Mesenchymal stem cell (in vitro differentiated cells and primary cell): ENCODE measurements around the gene FAM43B.

Experiments
- DNase-seq: peaks from one replicate; pipeline ENCODE4 v3.0.0-alpha.2; 2013
- H2AFZ ChIP-seq: one replicate; pipeline ENCODE4 v1.6.1; 2013; ENCODE audit warnings: low read depth, mild to moderate bottlenecking, control low read depth, inconsistent platforms, low read length, moderate library complexity
- H2AK5ac ChIP-seq: 2 replicates; pipeline ENCODE4 v1.6.1; 2013; ENCODE audit warnings: low read length, moderate library complexity, mild to moderate bottlenecking, inconsistent platforms; ENCODE audit not compliant: severe bottlenecking
- H2BK120ac ChIP-seq: one replicate; pipeline ENCODE4 v1.6.1; 2013; ENCODE audit warnings: low read depth, mild to moderate bottlenecking, inconsistent platforms, low read length, moderate library complexity
- H2BK12ac ChIP-seq, 2 experiments: one replicate each; pipeline ENCODE4 v1.6.1; 2013; ENCODE audit warnings: inconsistent platforms in 2 of 2, low read length in 2 of 2, mild to moderate bottlenecking in 2 of 2, moderate library complexity in 2 of 2, control low read depth in 1 of 2
- H2BK15ac ChIP-seq: one replicate; pipeline ENCODE4 v1.6.1; 2013; ENCODE audit warnings: mild to moderate bottlenecking, low read depth, inconsistent platforms; ENCODE audit not compliant: poor library complexity, severe bottlenecking
- H2BK5ac ChIP-seq: 2 replicates; pipeline ENCODE4 v1.6.1; 2013; ENCODE audit warnings: low read depth, mild to moderate bottlenecking, low read length, control low read depth, inconsistent platforms; ENCODE audit not compliant: poor library complexity, severe bottlenecking
- H3K14ac ChIP-seq, 2 experiments: one replicate each; pipeline ENCODE4 v1.6.1; 2013; ENCODE audit warnings: inconsistent platforms in 2 of 2, low read length in 2 of 2, control low read depth in 1 of 2, mild to moderate bottlenecking in 1 of 2, moderate library complexity in 1 of 2
- H3K18ac ChIP-seq, 2 experiments: one replicate each; pipeline ENCODE4 v1.6.1; 2013; ENCODE audit warnings: inconsistent platforms in 2 of 2, low read length in 2 of 2, control low read depth in 1 of 2, low read depth in 1 of 2, mild to moderate bottlenecking in 1 of 2
- H3K23ac ChIP-seq, 2 experiments: one replicate each; pipeline ENCODE4 v1.6.1; 2013; ENCODE audit warnings: inconsistent platforms in 2 of 2, low read length in 2 of 2, mild to moderate bottlenecking in 2 of 2, moderate library complexity in 2 of 2, control low read depth in 1 of 2
- H3K27ac ChIP-seq: 2 replicates; pipeline ENCODE4 v1.5.1; 2013; ENCODE audit warnings: mild to moderate bottlenecking, moderate library complexity, low read length, control low read depth, inconsistent platforms; ENCODE audit not compliant: poor library complexity, severe bottlenecking
- H3K27me3 ChIP-seq, 2 experiments: 2 replicates each; pipeline versions ENCODE4 v1.6.1 to v1.7.0; 2013; ENCODE audit warnings: low read length in 2 of 2, mild to moderate bottlenecking in 2 of 2, moderate library complexity in 2 of 2, control low read depth in 1 of 2, inconsistent platforms in 1 of 2; ENCODE audit not compliant: control insufficient read depth in 1 of 2, insufficient read depth in 1 of 2
- H3K36me3 ChIP-seq, 2 experiments: 2 replicates each; pipeline versions ENCODE4 v1.6.1 to v1.7.0; 2013; ENCODE audit warnings: low read length in 2 of 2, control low read depth in 1 of 2, inconsistent platforms in 1 of 2, low read depth in 1 of 2, mild to moderate bottlenecking in 1 of 2; ENCODE audit not compliant: insufficient read depth in 2 of 2, control insufficient read depth in 1 of 2
- H3K4ac ChIP-seq, 2 experiments: one replicate each; pipeline ENCODE4 v1.6.1; 2013; ENCODE audit warnings: inconsistent platforms in 2 of 2, low read length in 2 of 2, mild to moderate bottlenecking in 2 of 2, moderate library complexity in 2 of 2, control low read depth in 1 of 2, low read depth in 1 of 2
- H3K4me1 ChIP-seq: 2 replicates; pipeline ENCODE4 v1.6.1; 2013; ENCODE audit warnings: low read depth, low read length, control low read depth; ENCODE audit not compliant: control insufficient read depth, insufficient read depth
- H3K4me2 ChIP-seq: 2 replicates; pipeline ENCODE4 v1.6.1; 2013; ENCODE audit warnings: low read length, mild to moderate bottlenecking, inconsistent platforms; ENCODE audit not compliant: poor library complexity, severe bottlenecking
- H3K4me3 ChIP-seq, 2 experiments: 2 replicates each; pipeline versions ENCODE4 v1.5.1 to v1.7.0; 2013; ENCODE audit warnings: low read length in 2 of 2, mild to moderate bottlenecking in 2 of 2, control low read depth in 1 of 2, low read depth in 1 of 2; ENCODE audit not compliant: insufficient read depth in 1 of 2
- H3K79me1 ChIP-seq: replicated peaks from 2 replicates; pipeline ENCODE4 v1.6.1; 2013; ENCODE audit warnings: mild to moderate bottlenecking, control low read depth, low read length, inconsistent platforms; ENCODE audit not compliant: poor library complexity, severe bottlenecking
- H3K9ac ChIP-seq: 2 replicates; pipeline ENCODE4 v1.7.0; 2013; ENCODE audit warnings: mild to moderate bottlenecking, low read length, moderate library complexity
- H3K9me3 ChIP-seq: 2 replicates; pipeline ENCODE4 v1.7.0; 2013; ENCODE audit warnings: mild to moderate bottlenecking, low read length; ENCODE audit not compliant: control insufficient read depth
- H4K8ac ChIP-seq: one replicate; pipeline ENCODE4 v1.6.1; 2013; ENCODE audit warnings: inconsistent platforms, mild to moderate bottlenecking, low read length, moderate library complexity
- H4K91ac ChIP-seq: one replicate; pipeline ENCODE4 v1.6.1; 2013; ENCODE audit warnings: mild to moderate bottlenecking, low read length, inconsistent platforms
- WGBS: methylation state at CpG from one replicate; pipeline ENCODE4 v1.1.7; 2013; ENCODE audit warnings: mixed read lengths; 5-methylcytosine and 5-hydroxymethylcytosine counted together

Gene FAM43B

DNA sequence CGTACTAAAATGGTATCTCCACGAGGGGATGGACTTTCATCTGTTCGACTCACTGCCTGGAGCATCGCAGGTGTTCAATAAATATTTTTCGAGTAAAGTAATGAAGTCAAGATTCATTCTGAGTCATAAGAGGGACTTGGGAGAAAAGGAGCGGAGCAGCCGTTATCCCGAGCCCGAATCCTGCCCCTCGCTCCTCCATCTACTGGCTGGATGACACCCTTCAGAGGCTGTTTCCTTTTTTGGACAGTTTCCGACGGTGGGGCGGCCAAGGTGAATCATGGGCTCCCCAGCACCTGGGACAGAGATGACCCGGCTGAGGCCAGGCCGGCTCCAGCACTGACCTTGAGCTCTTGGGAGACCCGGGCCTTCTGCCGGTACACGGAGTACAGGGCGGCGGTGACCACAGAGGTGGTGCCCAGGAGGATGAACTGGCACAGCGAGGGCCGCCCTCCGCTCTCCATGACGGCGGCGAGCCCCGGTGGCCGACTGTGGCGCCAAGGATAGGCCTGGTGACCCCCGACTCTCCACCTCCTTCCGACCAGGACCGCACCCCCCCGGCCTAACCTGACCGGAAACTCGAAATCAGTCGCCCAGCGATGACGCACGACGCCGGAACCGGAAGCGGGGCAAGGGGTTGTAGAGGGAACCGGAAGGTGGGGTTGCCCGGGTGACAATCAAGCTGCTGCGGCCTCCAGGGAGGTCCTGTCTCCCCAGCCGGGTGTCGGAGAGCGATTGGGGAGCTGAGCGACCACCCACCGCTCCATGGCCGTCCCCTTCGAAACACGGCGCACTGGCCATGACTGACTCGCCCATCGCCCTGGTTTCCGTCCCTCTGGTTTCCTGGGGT is 44.6 kb upstream of the FAM43B start, which contains the start of gene MUL1:
Gene MUL1, minus strand, starts transcription at position 588 of the 847 bp plus-strand sequence. Its CDS starts 127 bp downstream, at position 461.
- peaks cover 3% of the 10 kb centered on the region for H3K4me1 ChIP-seq
- peak within 1 kb of the TSS; percentile 94 for H3K9ac ChIP-seq
- H2BK5ac ChIP-seq = no peak within 1 kb of the TSS
- H3K23ac ChIP-seq = peak within 1 kb of the TSS in 1 of 2 experiments; percentile 6
- peak within 1 kb of the TSS; percentile 100 for H2AFZ ChIP-seq
- H4K8ac ChIP-seq = peak within 1 kb of the TSS; percentile 99
- DNase-seq = peak; percentile 93
- H2BK12ac ChIP-seq = no peak within 1 kb of the TSS
- H3K18ac ChIP-seq = peak within 1 kb of the TSS; percentile 56 to 91
- H2BK120ac ChIP-seq = no peak within 1 kb of the TSS
- peaks cover 0 to 27% of the 10 kb centered on the region in 2 experiments for H3K36me3 ChIP-seq
- H2AK5ac ChIP-seq = no peak within 1 kb of the TSS
- peaks cover 15% of the 10 kb centered on the region for H3K79me1 ChIP-seq
- no peaks in the 10 kb centered on the region for H3K9me3 ChIP-seq
- 3% methylated on average over 48 of the region's 58 CpGs for WGBS
- H3K14ac ChIP-seq = peak within 1 kb of the TSS in 1 of 2 experiments; percentile 37
- H3K27me3 ChIP-seq = peaks cover 0 to 7% of the 10 kb centered on the region in 2 experiments
- peak within 1 kb of the TSS; percentile 64 to 98 for H3K4ac ChIP-seq
- peak within 1 kb of the TSS; percentile 16 for H2BK15ac ChIP-seq
- no peak within 1 kb of the TSS for H3K27ac ChIP-seq
- H3K4me2 ChIP-seq = peak within 1 kb of the TSS; percentile 87
- peak within 1 kb of the TSS; percentile 78 to 91 for H3K4me3 ChIP-seq
- H4K91ac ChIP-seq = peak within 1 kb of the TSS; percentile 72

DNA sequence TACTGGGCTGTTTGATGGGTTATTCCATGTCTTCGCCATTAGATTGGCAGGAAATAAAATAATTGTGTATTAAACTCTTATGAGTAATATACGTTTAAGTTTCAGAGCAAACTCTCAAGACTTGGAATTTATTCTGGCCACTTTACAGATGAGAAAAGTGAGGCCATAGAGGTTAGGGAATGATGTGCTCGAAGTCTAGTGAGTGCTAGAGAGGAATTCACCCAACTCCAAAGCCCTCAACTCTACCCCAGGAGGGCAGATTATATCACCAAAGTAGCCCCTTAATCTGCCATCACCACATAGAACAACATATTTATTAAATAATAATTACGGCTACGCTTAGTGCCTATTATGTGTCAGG is 44.0 kb upstream of the FAM43B start:
- H3K4me1 ChIP-seq = peaks cover 3% of the 10 kb centered on the region
- peak overlapping the region in 1 of 2 experiments; percentile 91 for H3K18ac ChIP-seq
- peak overlapping the region; percentile 94 for H3K9ac ChIP-seq
- no peak overlapping the region for H2BK120ac ChIP-seq
- H4K8ac ChIP-seq = peak overlapping the region; percentile 99
- no peak overlapping the region for H4K91ac ChIP-seq
- peaks cover 13% of the 10 kb centered on the region for H3K79me1 ChIP-seq
- H3K36me3 ChIP-seq = peaks cover 0 to 23% of the 10 kb centered on the region in 2 experiments
- WGBS = 88% methylated on average over 4 of the region's 5 CpGs
- H2BK15ac ChIP-seq = no peak overlapping the region
- peak overlapping the region in 1 of 2 experiments; percentile 98 for H3K4ac ChIP-seq
- H3K14ac ChIP-seq = no peak overlapping the region
- no peak overlapping the region for H2BK12ac ChIP-seq
- H3K27me3 ChIP-seq = peaks cover 0 to 7% of the 10 kb centered on the region in 2 experiments
- no peaks in the 10 kb centered on the region for H3K9me3 ChIP-seq
- DNase-seq = no peak
- peak overlapping the region; percentile 87 for H3K4me2 ChIP-seq
- no peak overlapping the region for H2AK5ac ChIP-seq
- no peak overlapping the region for H2BK5ac ChIP-seq
- no peak overlapping the region for H3K23ac ChIP-seq
- H3K27ac ChIP-seq = no peak overlapping the region
- peak overlapping the region; percentile 78 to 91 for H3K4me3 ChIP-seq
- peak overlapping the region; percentile 100 for H2AFZ ChIP-seq

DNA sequence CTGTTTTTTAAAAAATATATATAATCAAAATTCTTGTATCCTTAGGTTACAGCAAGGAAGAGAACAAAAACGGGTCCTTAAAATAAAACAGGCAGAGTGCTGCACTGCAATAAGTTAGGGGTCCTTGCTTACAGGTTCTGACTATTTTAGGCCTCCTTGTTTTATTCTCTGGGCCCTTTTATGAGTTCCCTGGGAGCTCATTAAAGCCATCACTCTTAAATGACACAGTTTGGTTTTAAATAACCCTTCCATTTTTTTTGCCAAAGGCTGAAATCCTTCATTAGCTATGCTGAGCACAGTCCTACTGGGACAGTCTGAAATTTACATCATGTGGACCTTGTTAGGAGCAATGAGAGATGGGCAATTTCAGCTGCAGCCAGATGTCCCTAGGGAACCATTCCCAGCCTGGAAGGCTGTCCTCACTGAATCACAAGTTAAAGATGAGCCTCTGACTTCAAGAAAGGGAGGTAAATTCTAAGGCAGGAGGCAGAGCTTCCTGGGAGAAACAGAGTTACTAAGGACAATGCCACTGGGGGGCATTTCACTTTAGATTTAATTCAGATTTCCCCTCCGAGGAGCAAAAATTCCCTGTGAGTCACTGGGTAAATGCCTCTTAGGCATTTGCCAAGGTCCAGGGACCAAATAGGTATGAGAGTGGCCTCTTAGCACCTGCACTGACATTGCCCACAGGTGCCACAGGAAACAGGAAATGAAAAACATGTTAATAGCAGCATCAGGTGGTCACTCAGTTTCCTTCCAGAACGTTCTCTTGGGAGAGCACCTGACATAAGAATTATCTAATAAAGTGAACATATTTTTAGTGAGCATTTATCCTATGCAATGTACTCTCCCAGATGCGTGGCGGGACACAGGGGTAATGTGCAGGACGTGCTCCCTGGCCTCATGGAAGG is 40.6 kb upstream of the FAM43B start:
- Histone ChIP-seq H3K9me3 (no peaks in the 10 kb centered on the region), H3K4ac (no peak overlapping the region), H2BK12ac (no peak overlapping the region), H3K4me3 (no peak overlapping the region), H3K23ac (no peak overlapping the region), H2AK5ac (no peak overlapping the region), H3K14ac (no peak overlapping the region), H3K79me1 (peaks cover 1% of the 10 kb centered on the region), H4K91ac (no peak overlapping the region), H3K4me1 (peaks cover 3% of the 10 kb centered on the region), H3K4me2 (no peak overlapping the region), H3K9ac (peak overlapping the region; percentile 37), H3K18ac (no peak overlapping the region), H2AFZ (no peak overlapping the region), H3K36me3 (no peaks in the 10 kb centered on the region), H2BK15ac (no peak overlapping the region), H3K27ac (no peak overlapping the region), H2BK120ac (no peak overlapping the region), H2BK5ac (no peak overlapping the region), H3K27me3 (peaks cover 0 to 7% of the 10 kb centered on the region in 2 experiments), H4K8ac (no peak overlapping the region)
- WGBS = 36% methylated on average over 2 of the region's 6 CpGs
- peak; percentile 19 for DNase-seq
